WTC11 (cell line): ENCODE data around the gene NDUFV3.
"Not testable (repeated sequence)": the region's sequence is repeated elsewhere in the genome, so short reads cannot be mapped to it uniquely, and the experiment has no call there.

Experiments
- CBFB ChIP-seq: sonication (generic); formaldehyde crosslinking; IDR thresholded peaks from 2 replicates; pipeline ENCODE4 v1.8.1; 2022; ENCODE audit warnings: mild to moderate bottlenecking, low read depth, missing genetic modification reagents
- ELF4 ChIP-seq: sonication (generic); formaldehyde crosslinking; IDR thresholded peaks from 2 replicates; pipeline ENCODE4 v1.8.1; 2022; ENCODE audit warnings: low read depth, mild to moderate bottlenecking, moderate library complexity, missing genetic modification reagents
- JUN ChIP-seq: sonication (generic); formaldehyde crosslinking; IDR thresholded peaks from 2 replicates; pipeline ENCODE4 v1.8.0; 2023; ENCODE audit warnings: mild to moderate bottlenecking, missing genetic modification reagents
- KAT7 ChIP-seq: sonication (generic); formaldehyde crosslinking; IDR thresholded peaks from 2 replicates; pipeline ENCODE4 v1.8.1; 2023; ENCODE audit warnings: missing genetic modification reagents, mild to moderate bottlenecking, borderline replicate concordance
- NR2C2 ChIP-seq: sonication (generic); formaldehyde crosslinking; IDR thresholded peaks from 2 replicates; pipeline ENCODE4 v1.8.0; 2022; ENCODE audit warnings: mild to moderate bottlenecking, missing genetic modification reagents
- SMAD4 ChIP-seq: sonication (generic); formaldehyde crosslinking; IDR thresholded peaks from 2 replicates; pipeline ENCODE4 v1.8.0; 2022; ENCODE audit warnings: mild to moderate bottlenecking, missing genetic modification reagents
- ZNF263 ChIP-seq: sonication (generic); formaldehyde crosslinking; IDR thresholded peaks from 2 replicates; pipeline ENCODE4 v1.8.1; 2022; ENCODE audit warnings: low read depth, mild to moderate bottlenecking, moderate library complexity, missing genetic modification reagents
- TF ChIP-seq, protein P1 (sequence below): sonication (generic); formaldehyde crosslinking; IDR thresholded peaks from 2 replicates; pipeline ENCODE4 v1.8.1; 2023; ENCODE audit warnings: mild to moderate bottlenecking, missing genetic modification reagents, moderate library complexity
- TF ChIP-seq, protein P2 (sequence below): fragments of 200-600 bp; IDR thresholded peaks from 2 replicates; pipeline ENCODE4 v1.8.0; 2022; ENCODE audit warnings: antibody characterized with exemption
- TF ChIP-seq, protein P3 (sequence below): sonication (generic); formaldehyde crosslinking; IDR thresholded peaks from 2 replicates; pipeline ENCODE4 v1.8.1; 2023; ENCODE audit warnings: mild to moderate bottlenecking, missing genetic modification reagents
- TF ChIP-seq, protein P4 (sequence below): sonication (generic); formaldehyde crosslinking; IDR thresholded peaks from 2 replicates; pipeline ENCODE4 v1.8.1; 2023; ENCODE audit warnings: mild to moderate bottlenecking, moderate library complexity, missing genetic modification reagents

DNA sequence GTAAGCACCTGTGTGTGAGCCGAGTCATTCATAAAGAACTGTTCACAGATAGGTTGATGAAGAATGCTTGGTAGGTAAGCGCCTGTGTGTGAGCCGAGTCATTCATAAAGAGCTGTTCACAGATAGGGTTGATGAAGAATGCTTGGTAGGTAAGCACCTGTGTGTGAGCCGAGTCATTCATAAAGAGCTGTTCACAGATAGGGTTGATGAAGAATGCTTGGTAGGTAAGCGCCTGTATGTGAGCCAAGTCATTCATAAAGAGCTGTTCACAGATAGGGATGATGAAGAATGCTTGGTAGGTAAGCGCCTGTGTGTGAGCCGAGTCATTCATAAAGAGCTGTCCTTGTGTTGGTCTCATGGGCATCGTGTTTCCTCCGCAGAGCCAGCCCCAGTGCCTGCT lies 15.4 kb downstream of the NDUFV3 start:
- TF ChIP-seq JUN (CRISPR knock-in tag); SMAD4 (CRISPR knock-in tag); NR2C2 (CRISPR knock-in tag); CBFB; ELF4 (CRISPR knock-in tag); KAT7 (CRISPR knock-in tag); ZNF263: not testable (repeated sequence)
- TF ChIP-seq, protein P1, sequence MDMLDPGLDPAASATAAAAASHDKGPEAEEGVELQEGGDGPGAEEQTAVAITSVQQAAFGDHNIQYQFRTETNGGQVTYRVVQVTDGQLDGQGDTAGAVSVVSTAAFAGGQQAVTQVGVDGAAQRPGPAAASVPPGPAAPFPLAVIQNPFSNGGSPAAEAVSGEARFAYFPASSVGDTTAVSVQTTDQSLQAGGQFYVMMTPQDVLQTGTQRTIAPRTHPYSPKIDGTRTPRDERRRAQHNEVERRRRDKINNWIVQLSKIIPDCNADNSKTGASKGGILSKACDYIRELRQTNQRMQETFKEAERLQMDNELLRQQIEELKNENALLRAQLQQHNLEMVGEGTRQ (CRISPR knock-in tag): not testable (repeated sequence)
- TF ChIP-seq, protein P2, sequence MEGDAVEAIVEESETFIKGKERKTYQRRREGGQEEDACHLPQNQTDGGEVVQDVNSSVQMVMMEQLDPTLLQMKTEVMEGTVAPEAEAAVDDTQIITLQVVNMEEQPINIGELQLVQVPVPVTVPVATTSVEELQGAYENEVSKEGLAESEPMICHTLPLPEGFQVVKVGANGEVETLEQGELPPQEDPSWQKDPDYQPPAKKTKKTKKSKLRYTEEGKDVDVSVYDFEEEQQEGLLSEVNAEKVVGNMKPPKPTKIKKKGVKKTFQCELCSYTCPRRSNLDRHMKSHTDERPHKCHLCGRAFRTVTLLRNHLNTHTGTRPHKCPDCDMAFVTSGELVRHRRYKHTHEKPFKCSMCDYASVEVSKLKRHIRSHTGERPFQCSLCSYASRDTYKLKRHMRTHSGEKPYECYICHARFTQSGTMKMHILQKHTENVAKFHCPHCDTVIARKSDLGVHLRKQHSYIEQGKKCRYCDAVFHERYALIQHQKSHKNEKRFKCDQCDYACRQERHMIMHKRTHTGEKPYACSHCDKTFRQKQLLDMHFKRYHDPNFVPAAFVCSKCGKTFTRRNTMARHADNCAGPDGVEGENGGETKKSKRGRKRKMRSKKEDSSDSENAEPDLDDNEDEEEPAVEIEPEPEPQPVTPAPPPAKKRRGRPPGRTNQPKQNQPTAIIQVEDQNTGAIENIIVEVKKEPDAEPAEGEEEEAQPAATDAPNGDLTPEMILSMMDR: not testable (repeated sequence)
- TF ChIP-seq, protein P3, sequence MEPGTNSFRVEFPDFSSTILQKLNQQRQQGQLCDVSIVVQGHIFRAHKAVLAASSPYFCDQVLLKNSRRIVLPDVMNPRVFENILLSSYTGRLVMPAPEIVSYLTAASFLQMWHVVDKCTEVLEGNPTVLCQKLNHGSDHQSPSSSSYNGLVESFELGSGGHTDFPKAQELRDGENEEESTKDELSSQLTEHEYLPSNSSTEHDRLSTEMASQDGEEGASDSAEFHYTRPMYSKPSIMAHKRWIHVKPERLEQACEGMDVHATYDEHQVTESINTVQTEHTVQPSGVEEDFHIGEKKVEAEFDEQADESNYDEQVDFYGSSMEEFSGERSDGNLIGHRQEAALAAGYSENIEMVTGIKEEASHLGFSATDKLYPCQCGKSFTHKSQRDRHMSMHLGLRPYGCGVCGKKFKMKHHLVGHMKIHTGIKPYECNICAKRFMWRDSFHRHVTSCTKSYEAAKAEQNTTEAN (CRISPR knock-in tag): not testable (repeated sequence)
- TF ChIP-seq, protein P4, sequence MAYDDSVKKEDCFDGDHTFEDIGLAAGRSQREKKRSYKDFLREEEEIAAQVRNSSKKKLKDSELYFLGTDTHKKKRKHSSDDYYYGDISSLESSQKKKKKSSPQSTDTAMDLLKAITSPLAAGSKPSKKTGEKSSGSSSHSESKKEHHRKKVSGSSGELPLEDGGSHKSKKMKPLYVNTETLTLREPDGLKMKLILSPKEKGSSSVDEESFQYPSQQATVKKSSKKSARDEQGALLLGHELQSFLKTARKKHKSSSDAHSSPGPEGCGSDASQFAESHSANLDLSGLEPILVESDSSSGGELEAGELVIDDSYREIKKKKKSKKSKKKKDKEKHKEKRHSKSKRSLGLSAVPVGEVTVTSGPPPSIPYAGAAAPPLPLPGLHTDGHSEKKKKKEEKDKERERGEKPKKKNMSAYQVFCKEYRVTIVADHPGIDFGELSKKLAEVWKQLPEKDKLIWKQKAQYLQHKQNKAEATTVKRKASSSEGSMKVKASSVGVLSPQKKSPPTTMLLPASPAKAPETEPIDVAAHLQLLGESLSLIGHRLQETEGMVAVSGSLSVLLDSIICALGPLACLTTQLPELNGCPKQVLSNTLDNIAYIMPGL: not testable (repeated sequence)
